Panc1 (cell line): ENCODE results near the gene RCN1. TPM values are rescaled to one million over a fixed set of nuclear protein-coding genes. Genes with fewer than 3 reads are reported as not detected.

Experiments
- ATAC-seq: fragments of 200-7000 bp; cut with Tn5 transposase; 2 replicates; pipeline ENCODE4 v1.9.1; 2020; ENCODE audit warnings: mild to moderate bottlenecking, moderate library complexity
- BruUV-seq: library from RNA; stranded (reverse); fragments of 400-500 nt; replicated peaks from 2 replicates; lab custom pipeline; 2021; lab: Mats Ljungman, UMichigan
- CTCF ChIA-PET: fragments of 300-600 bp; sonication (Branson Sonifier 250); formaldehyde crosslinking; loops from one replicate; lab custom pipeline; 2022; ENCODE audit warnings: antibody characterized with exemption; lab: Charles Lee
- POLR2A ChIA-PET: fragments of 300-600 bp; sonication (Branson Sonifier 250); formaldehyde crosslinking; loops from one replicate; lab custom pipeline; 2022; ENCODE audit warnings: antibody characterized with exemption; lab: Charles Lee
- DNase-seq: peaks from one replicate; pipeline ENCODE4 v3.0.0-alpha.2; 2010; ENCODE audit warnings: low read depth, low spot score
- H3K27ac ChIP-seq: 2 replicates; pipeline ENCODE4 v1.5.1; 2011; ENCODE audit warnings: mild to moderate bottlenecking, low read length, inconsistent platforms
- H3K27me3 ChIP-seq: fragments of 200-500 bp; sonication (Bioruptor generic); 2 replicates; pipeline ENCODE4 v1.6.0; 2014; ENCODE audit warnings: low read length, inconsistent platforms; ENCODE audit not compliant: control insufficient read depth, insufficient read depth
- H3K36me3 ChIP-seq: fragments of 200-500 bp; sonication (Bioruptor generic); 2 replicates; pipeline ENCODE4 v1.5.1; 2014; ENCODE audit warnings: inconsistent platforms, mild to moderate bottlenecking, low read length, moderate library complexity; ENCODE audit not compliant: control insufficient read depth, insufficient read depth
- H3K4me1 ChIP-seq: 2 replicates; pipeline ENCODE4 v1.5.1; 2011; ENCODE audit warnings: inconsistent platforms, mild to moderate bottlenecking, low read length, moderate library complexity; ENCODE audit not compliant: control insufficient read depth, insufficient read depth
- H3K4me3 ChIP-seq, 2 experiments: 2 replicates each; pipeline ENCODE4 v1.5.1; 2011 to 2012; ENCODE audit warnings: low read depth in 2 of 2, low read length in 2 of 2, mild to moderate bottlenecking in 2 of 2, inconsistent platforms in 1 of 2, moderate library complexity in 1 of 2
- H3K9me3 ChIP-seq: fragments of 200-500 bp; sonication (Bioruptor generic); 2 replicates; pipeline ENCODE4 v1.5.1; 2014; ENCODE audit warnings: low read depth, mild to moderate bottlenecking, inconsistent platforms, low read length, moderate library complexity; ENCODE audit not compliant: control insufficient read depth, insufficient read depth
- POLR2AphosphoS5 ChIP-seq: IDR thresholded peaks from 2 replicates; pipeline ENCODE4 v1.6.1; 2012; ENCODE audit warnings: mild to moderate bottlenecking, low read depth, low read length, moderate library complexity
- SIN3A ChIP-seq: IDR thresholded peaks from 2 replicates; pipeline ENCODE4 v1.6.1; 2012; ENCODE audit warnings: low read depth, mild to moderate bottlenecking, low read length, moderate library complexity, borderline replicate concordance; ENCODE audit not compliant: insufficient read depth
- TCF7L2 ChIP-seq: IDR thresholded peaks from 2 replicates; pipeline ENCODE4 v1.6.1; 2011; ENCODE audit warnings: mild to moderate bottlenecking, low read depth, low read length, inconsistent platforms
- in situ Hi-C: cut with HindIII; loops from 2 replicates; pipeline ENCODE4 v1.10.0; 2016; ENCODE audit warnings: low sequenced_read_pairs, low pct_unique_long_range_greater_than_20kb
- intact Hi-C: fragments of 100-400 bp; cut with micrococcal nuclease; formaldehyde crosslinking; loops from one replicate; pipeline ENCODE4 v1.10.0; 2022; ENCODE audit not compliant: unreplicated experiment
- total RNA-seq: library from RNA; stranded (reverse); gene quantifications from one replicate; pipeline ENCODE4 v1.2.1, GENCODE V29; 2021; ENCODE audit not compliant: unreplicated experiment
- TF ChIP-seq, protein P1 (sequence below): fragments of 450-650 bp; IDR thresholded peaks from 2 replicates; pipeline ENCODE4 v1.5.1; 2017; ENCODE audit warnings: mild to moderate bottlenecking
- TF ChIP-seq, protein P2 (sequence below), 2 experiments: IDR thresholded peaks; 2 replicates each; pipeline ENCODE4 v1.6.1; 2011 to 2012; ENCODE audit warnings: low read depth in 2 of 2, control low read depth in 1 of 2, low read length in 1 of 2, mild to moderate bottlenecking in 1 of 2, moderate library complexity in 1 of 2; ENCODE audit not compliant: insufficient read depth in 1 of 2

Gene RCN1
- total RNA-seq, 1 experiment from 2014 or later: 120 TPM

DNA sequence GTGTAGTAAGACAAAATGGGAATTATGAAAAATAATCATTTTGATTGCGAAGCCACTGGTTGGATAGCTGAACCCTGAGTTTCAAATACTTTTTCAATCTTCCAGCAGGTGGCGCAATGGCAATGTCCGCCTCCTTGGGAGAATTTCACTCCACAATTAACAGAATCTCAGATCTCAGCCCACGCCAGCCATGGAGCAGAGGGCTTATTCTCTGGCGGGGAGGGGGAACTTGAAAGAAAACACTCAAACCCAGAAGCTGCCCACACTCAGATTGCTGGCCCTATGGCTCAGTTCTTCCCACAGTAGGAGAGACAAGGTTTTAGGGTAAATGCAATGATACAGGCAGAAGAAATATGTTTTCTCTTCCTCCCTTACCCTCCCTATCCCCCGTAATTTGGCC, 38.7 kb upstream of the RCN1 start:
- DNase-seq (no peak), ATAC-seq (peak; percentile 73)
- H3K4me3 ChIP-seq: no peak overlapping the region
- TF ChIP-seq SIN3A: no peak
- TF ChIP-seq, protein P1, sequence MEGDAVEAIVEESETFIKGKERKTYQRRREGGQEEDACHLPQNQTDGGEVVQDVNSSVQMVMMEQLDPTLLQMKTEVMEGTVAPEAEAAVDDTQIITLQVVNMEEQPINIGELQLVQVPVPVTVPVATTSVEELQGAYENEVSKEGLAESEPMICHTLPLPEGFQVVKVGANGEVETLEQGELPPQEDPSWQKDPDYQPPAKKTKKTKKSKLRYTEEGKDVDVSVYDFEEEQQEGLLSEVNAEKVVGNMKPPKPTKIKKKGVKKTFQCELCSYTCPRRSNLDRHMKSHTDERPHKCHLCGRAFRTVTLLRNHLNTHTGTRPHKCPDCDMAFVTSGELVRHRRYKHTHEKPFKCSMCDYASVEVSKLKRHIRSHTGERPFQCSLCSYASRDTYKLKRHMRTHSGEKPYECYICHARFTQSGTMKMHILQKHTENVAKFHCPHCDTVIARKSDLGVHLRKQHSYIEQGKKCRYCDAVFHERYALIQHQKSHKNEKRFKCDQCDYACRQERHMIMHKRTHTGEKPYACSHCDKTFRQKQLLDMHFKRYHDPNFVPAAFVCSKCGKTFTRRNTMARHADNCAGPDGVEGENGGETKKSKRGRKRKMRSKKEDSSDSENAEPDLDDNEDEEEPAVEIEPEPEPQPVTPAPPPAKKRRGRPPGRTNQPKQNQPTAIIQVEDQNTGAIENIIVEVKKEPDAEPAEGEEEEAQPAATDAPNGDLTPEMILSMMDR: peak; percentile 82
- intact Hi-C loops (loop anchor here (1.0 to 10.0 kb wide), 2 partner anchors 124 to 243 kb away; no protein-coding TSS in a partner anchor), in situ Hi-C loops (no loop called here)
- ChIA-PET CTCF (interaction anchor here (0.6 to 1.0 kb wide), 2 partner anchors 124 to 858 kb away, joined by 3 to 5 read pairs; no protein-coding TSS in a partner anchor), POLR2A (no interaction called here)
- H3K27me3 ChIP-seq: peaks cover 24% of the 10 kb centered on the region
- H3K27ac ChIP-seq: no peak overlapping the region
- H3K9me3 ChIP-seq: no peaks in the 10 kb centered on the region
- BruUV-seq: no TSS peak
- H3K36me3 ChIP-seq: no peaks in the 10 kb centered on the region
- H3K4me1 ChIP-seq: no peaks in the 10 kb centered on the region

DNA sequence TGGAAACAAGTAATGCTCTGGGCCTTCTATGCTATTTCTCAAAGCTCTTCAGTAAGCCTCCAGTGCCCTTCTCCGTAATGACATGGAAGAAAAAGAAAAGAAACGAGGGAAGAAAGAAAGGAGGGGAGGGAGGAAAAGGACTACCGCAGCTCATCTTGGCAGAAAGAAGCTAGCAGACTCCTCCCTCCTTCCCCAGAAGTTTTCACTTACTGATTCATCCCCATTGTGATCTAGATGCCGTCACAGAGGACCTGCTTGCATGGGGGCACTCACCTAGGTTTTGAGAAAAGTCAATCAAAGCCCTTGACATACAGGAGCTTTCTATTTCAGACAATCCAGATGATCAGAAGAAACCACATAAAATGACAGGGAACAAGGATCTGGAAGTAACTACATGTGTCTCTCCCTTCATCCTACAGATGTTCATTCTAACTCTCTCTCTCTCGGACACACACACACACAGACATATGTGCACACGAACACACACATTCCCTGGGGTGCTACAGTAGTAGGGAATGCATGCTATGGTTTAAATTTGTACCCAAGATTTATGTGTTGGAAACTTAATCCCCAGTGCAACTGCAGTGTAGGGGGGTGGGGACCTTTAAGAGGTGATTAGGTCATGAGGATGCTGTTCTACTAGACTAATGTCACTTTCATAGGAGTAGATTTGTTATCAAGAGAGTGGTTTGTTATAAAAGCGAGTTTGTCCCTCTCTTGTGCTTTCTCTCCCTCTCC, 37.6 kb upstream of the RCN1 start:
- H3K36me3 ChIP-seq: no peaks in the 10 kb centered on the region
- H3K9me3 ChIP-seq: no peaks in the 10 kb centered on the region
- H3K27ac ChIP-seq: no peak overlapping the region
- DNase-seq: no peak
- no TSS peak for BruUV-seq
- no peak overlapping the region for H3K4me3 ChIP-seq
- no peak for ATAC-seq
- in situ Hi-C loops (no loop called here), intact Hi-C loops (loop anchor here (10.0 kb wide), 1 partner anchor 241 kb away; no protein-coding TSS in a partner anchor)
- H3K27me3 ChIP-seq: peaks cover 24% of the 10 kb centered on the region
- CTCF ChIA-PET: no interaction called here
- POLR2A ChIA-PET: no interaction called here
- H3K4me1 ChIP-seq: no peaks in the 10 kb centered on the region
- TF ChIP-seq SIN3A: no peak
- no peak for TF ChIP-seq TCF7L2
- TF ChIP-seq POLR2AphosphoS5: no peak
- TF ChIP-seq, protein P2, sequence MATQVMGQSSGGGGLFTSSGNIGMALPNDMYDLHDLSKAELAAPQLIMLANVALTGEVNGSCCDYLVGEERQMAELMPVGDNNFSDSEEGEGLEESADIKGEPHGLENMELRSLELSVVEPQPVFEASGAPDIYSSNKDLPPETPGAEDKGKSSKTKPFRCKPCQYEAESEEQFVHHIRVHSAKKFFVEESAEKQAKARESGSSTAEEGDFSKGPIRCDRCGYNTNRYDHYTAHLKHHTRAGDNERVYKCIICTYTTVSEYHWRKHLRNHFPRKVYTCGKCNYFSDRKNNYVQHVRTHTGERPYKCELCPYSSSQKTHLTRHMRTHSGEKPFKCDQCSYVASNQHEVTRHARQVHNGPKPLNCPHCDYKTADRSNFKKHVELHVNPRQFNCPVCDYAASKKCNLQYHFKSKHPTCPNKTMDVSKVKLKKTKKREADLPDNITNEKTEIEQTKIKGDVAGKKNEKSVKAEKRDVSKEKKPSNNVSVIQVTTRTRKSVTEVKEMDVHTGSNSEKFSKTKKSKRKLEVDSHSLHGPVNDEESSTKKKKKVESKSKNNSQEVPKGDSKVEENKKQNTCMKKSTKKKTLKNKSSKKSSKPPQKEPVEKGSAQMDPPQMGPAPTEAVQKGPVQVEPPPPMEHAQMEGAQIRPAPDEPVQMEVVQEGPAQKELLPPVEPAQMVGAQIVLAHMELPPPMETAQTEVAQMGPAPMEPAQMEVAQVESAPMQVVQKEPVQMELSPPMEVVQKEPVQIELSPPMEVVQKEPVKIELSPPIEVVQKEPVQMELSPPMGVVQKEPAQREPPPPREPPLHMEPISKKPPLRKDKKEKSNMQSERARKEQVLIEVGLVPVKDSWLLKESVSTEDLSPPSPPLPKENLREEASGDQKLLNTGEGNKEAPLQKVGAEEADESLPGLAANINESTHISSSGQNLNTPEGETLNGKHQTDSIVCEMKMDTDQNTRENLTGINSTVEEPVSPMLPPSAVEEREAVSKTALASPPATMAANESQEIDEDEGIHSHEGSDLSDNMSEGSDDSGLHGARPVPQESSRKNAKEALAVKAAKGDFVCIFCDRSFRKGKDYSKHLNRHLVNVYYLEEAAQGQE (IDR thresholded peaks at IDR 0.05; ENCODE audit: insufficient read depth in 1 of 2, low read depth in 2 of 2, low read length in 1 of 2): no peak
- TF ChIP-seq, protein P1: no peak
